ENCODE data around the gene AMPH. TPM values are rescaled to one million over a fixed set of nuclear protein-coding genes. Genes with fewer than 3 reads are reported as not detected.
"Not testable (repeated sequence)": the region's sequence is repeated elsewhere in the genome, so short reads cannot be mapped to it uniquely, and the experiment has no call there.

Gene AMPH
- polyA plus RNA-seq, 4 donors = 14.5 to 16.7 (median 15.9) TPM

GRCh38 chr7:38410056-38410455 is 221.1 kb downstream of the AMPH start:
- DNase-seq (ENCODE audit: low read depth in 4 of 4, low spot score in 3 of 4) = no peak

GRCh38 chr7:38409531-38409930 is 221.6 kb downstream of the AMPH start:
- no peak for DNase-seq (ENCODE audit: low read depth in 4 of 4, low spot score in 3 of 4)

- peak in 2 of 4 donors; percentile 20 for DNase-seq (ENCODE audit: low read depth in 4 of 4, low spot score in 3 of 4)
Measured at GRCh38 chr7:38398725-38399321, 232.3 kb downstream of the AMPH start.

GRCh38 chr7:38396852-38397251 is 234.3 kb downstream of the AMPH start:
- no peak for DNase-seq (ENCODE audit: low read depth in 4 of 4, low spot score in 3 of 4)

GRCh38 chr7:38395921-38396552 is 235.1 kb downstream of the AMPH start:
- DNase-seq (ENCODE audit: low read depth in 4 of 4, low spot score in 3 of 4) = not testable (repeated sequence)

GRCh38 chr7:38394660-38395059 is 236.5 kb downstream of the AMPH start:
- no peak for DNase-seq (ENCODE audit: low read depth in 4 of 4, low spot score in 3 of 4)

GRCh38 chr7:38393874-38394273 is 237.3 kb downstream of the AMPH start:
- DNase-seq (ENCODE audit: low read depth in 4 of 4, low spot score in 3 of 4) = no peak

GRCh38 chr7:38391751-38392150 is 239.4 kb downstream of the AMPH start:
- no peak for DNase-seq (ENCODE audit: low read depth in 4 of 4, low spot score in 3 of 4)

GRCh38 chr7:38385682-38386081 is 245.5 kb downstream of the AMPH start:
- DNase-seq (ENCODE audit: low read depth in 4 of 4, low spot score in 3 of 4) = no peak

- no peak for DNase-seq (ENCODE audit: low read depth in 4 of 4, low spot score in 3 of 4)
Measured at GRCh38 chr7:38383281-38383680, 247.9 kb downstream of the AMPH start.

GRCh38 chr7:38382684-38383083 is 248.5 kb downstream of the AMPH start:
- DNase-seq (ENCODE audit: low read depth in 4 of 4, low spot score in 3 of 4) = no peak

- DNase-seq (ENCODE audit: low read depth in 4 of 4, low spot score in 3 of 4) = no peak
Measured at GRCh38 chr7:38375453-38375852, 255.7 kb downstream of the AMPH start.

- DNase-seq (ENCODE audit: low read depth in 4 of 4, low spot score in 3 of 4) = peak in 1 of 4 donors; percentile 8
Measured at GRCh38 chr7:38374507-38374906, 256.7 kb downstream of the AMPH start.

- no peak for DNase-seq (ENCODE audit: low read depth in 4 of 4, low spot score in 3 of 4)
Measured at GRCh38 chr7:38373155-38373554, 258.0 kb downstream of the AMPH start.

- DNase-seq (ENCODE audit: low read depth in 4 of 4, low spot score in 3 of 4) = no peak
Measured at GRCh38 chr7:38372290-38372689, 258.9 kb downstream of the AMPH start.

GRCh38 chr7:38369816-38370493 is 261.2 kb downstream of the AMPH start:
- peak; percentile 53 to 68 (median 60) for DNase-seq (ENCODE audit: low read depth in 4 of 4, low spot score in 3 of 4)

- DNase-seq (ENCODE audit: low read depth in 4 of 4, low spot score in 3 of 4) = peak in 2 of 4 donors; percentile 26 to 28
Measured at GRCh38 chr7:38368191-38368605, 263.0 kb downstream of the AMPH start.

GRCh38 chr7:38367301-38367890 is 263.8 kb downstream of the AMPH start:
- DNase-seq (ENCODE audit: low read depth in 4 of 4, low spot score in 3 of 4) = no peak

GRCh38 chr7:38363379-38363778 is 267.8 kb downstream of the AMPH start:
- not testable (repeated sequence) for DNase-seq (ENCODE audit: low read depth in 4 of 4, low spot score in 3 of 4)

- DNase-seq (ENCODE audit: low read depth in 4 of 4, low spot score in 3 of 4) = not testable (repeated sequence)
Measured at GRCh38 chr7:38362611-38363237, 268.4 kb downstream of the AMPH start.

GRCh38 chr7:38360776-38361175 is 270.4 kb downstream of the AMPH start:
- DNase-seq (ENCODE audit: low read depth in 4 of 4, low spot score in 3 of 4) = no peak

All from right renal pelvis (tissue), 4 donors.